PC-9 (cell line): ENCODE results near the gene GPR137B.

Experiments used
- EZH2 ChIP-seq: fragments of 200-600 bp; sonication (generic); IDR thresholded peaks from 2 replicates; pipeline ENCODE4 v1.8.0; 2017; ENCODE audit warnings: antibody characterized with exemption, low read depth
- TF ChIP-seq, protein P1 (sequence below): fragments of 200-600 bp; sonication (generic); conservative IDR thresholded peaks from 2 replicates; pipeline ENCODE4 v1.6.1; 2017; ENCODE audit warnings: mixed run types, antibody characterized with exemption, mild to moderate bottlenecking, moderate library complexity

DNA sequence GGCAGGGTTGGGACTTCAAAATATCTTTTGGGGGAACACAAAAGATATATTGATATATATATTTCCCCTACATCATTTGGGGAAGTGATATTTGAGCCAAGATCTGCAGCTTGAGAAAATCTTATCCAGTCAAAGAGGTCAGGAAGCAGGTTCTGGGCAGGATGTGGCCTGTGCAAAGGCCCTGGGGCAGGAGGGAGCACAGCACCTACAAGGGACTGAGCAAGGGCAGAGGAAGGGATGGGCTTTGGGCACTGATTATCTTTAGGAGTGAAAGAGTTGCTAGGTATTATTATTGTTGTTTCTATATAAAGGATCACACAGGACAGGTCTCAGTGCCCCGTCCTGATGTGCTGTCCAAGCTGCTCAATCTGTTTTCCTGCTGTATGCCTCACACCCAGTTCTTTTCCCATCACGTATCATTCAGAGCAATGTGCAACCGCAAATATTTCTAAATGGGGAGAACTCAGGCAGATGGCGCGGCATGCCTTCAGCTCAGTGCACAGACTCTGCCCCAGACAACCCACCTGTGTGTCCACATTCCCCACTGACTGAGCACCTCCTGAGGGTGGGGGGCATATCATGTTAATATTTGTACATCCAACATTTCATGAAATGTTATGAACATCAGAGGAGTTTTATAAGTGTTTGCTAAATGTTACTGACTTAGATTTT is 28.1 kb upstream of the GPR137B start:
- TF ChIP-seq, protein P1, sequence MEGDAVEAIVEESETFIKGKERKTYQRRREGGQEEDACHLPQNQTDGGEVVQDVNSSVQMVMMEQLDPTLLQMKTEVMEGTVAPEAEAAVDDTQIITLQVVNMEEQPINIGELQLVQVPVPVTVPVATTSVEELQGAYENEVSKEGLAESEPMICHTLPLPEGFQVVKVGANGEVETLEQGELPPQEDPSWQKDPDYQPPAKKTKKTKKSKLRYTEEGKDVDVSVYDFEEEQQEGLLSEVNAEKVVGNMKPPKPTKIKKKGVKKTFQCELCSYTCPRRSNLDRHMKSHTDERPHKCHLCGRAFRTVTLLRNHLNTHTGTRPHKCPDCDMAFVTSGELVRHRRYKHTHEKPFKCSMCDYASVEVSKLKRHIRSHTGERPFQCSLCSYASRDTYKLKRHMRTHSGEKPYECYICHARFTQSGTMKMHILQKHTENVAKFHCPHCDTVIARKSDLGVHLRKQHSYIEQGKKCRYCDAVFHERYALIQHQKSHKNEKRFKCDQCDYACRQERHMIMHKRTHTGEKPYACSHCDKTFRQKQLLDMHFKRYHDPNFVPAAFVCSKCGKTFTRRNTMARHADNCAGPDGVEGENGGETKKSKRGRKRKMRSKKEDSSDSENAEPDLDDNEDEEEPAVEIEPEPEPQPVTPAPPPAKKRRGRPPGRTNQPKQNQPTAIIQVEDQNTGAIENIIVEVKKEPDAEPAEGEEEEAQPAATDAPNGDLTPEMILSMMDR, result no peak
- no peak for TF ChIP-seq EZH2
